Stimulated activated CD8-positive, alpha-beta memory T cell treated with anti-CD3 and anti-CD28 coated beads, Interleukin-7, amount 100 ng/mL, for 1 hour (primary cell): ENCODE measurements around the gene ZNF708.
"Not testable (repeated sequence)": the region's sequence is repeated elsewhere in the genome, so short reads cannot be mapped to it uniquely, and the experiment has no call there.

Experiments
- DNase-seq, 2 donors: peaks; one replicate each; pipeline ENCODE4 v3.0.0-alpha.2; 2020; ENCODE audit warnings: low read depth in 2 of 2

ZNF708 gene

GRCh38 chr19:21328885-21329605 is at the start of gene ZNF708:
TSS of gene ZNF708 (minus strand) at chr19:21329410. CDS start at chr19:21329212, 198 bp downstream.
- DNase-seq = peak; percentile 48 to 50

GRCh38 chr19:21362291-21362690 is 33.1 kb upstream of the ZNF708 start:
- DNase-seq = no peak

DNA sequence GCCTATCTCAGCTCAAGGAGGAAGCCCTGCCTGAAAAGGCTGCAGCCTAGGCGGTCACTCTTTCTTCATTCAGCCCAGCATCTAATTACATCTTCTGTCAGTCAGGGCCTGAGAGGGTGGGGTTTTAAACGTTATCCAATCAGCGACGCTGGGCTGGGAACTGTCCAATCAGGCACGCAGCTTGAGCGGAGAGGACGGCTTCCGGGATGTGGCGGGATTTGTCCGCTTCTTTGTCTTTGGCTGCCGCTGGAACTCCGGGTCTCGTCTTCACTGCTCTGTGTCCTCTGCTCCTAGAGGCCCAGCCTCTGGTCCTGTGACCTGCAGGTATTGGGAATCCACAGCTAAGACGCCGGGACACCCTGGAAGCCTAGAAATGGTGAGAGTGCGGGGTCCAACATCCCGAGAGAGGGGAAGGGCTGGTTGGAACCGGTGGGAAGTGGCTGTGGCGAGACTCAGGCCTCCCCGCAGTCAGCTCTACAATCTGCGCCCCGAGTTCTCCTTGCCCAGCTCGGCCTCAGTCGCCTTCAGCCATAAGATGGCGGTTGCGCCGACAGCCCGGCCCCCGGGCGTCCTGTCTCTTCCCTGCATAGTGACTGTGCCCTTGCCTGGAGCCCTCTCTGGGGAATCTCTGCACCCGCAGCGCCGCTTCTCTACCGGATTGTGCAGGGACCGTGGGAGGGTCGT is 29.7 kb upstream of the ZNF708 start, which contains the start of gene ZNF738:
TSS of gene ZNF738 (plus strand) at position 233 of the 684 bp plus-strand sequence. CDS start at position 374, 141 bp downstream.
- DNase-seq = peak; percentile 54 to 58

DNA sequence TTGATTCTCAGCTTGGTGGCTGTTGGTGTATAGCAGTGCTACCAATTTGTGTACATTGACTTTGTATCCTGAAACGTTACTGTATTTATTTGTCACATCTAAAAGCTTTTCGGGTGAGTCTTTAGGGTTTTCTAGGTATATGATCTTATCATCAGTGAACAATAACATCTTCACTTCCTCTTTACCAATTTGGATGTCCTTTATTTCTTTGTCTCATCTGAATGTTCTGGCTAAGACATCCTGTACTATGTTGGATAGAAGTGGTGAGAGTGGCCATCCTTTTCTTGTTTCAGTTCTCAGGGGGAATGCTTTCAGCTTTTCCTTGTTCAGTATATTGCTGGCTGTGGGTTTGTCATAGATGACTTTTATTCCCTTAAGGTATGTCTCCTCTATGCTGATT is 23.6 kb upstream of the ZNF708 start:
- DNase-seq = no peak

DNA sequence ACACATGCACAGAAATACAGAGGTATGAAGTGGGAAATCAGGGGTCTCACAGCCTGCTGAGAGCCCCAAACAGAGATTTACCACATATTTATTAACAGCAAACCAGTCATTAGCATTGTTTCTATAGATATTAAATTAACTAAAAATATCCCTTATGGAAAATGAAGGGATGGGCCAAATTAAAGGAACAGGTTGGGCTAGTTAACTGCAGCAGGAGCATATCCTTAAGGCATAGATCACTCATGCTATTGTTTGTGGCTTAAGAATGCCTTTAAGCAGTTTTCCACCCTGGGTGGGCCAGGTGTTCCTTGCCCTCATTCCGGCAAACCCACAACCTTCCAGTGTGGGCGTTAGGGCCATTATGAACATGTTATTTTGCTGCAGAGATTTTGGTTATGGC is 15.6 kb upstream of the ZNF708 start:
- DNase-seq = not testable (repeated sequence)

- no peak for DNase-seq
Observed at GRCh38 chr19:21335721-21336120, 6.5 kb upstream of the ZNF708 start.

DNA sequence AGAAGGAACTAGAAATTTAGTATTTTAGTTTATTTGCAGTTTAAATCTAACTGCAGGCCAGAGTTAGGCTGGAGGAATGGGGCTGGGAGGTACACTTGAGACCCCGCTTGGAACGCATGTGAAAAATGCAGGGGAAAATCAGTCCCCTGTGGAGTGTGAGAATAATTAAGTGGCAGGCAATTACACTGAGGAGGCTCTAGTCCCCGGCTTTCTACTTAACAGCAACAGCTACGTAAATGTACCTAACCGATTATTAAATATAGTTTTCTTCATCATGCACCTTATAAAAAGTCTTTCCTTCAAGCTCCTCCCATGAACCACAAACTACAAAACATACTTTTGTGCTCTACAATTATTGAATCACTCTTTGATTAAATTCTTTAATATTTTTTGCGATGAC is 804 bp downstream of the ZNF708 start:
- no peak for DNase-seq

DNA sequence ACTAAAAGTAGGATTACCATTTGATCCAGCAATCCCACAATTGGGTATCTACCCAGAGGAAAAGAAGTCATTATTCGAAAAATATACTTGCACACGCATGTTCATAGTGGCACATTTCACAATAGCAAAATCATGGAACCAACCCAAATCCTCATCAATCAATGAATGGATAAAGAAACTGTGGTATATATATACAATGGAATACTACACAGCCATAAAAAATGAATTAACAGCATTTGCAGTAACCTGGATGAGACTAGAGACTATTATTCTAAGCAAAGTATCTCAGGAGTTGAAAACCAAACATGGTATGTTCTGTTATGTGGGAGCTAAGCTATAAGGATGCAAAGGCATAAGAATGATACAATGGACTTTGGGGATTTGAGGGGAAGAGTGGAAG is 3.0 kb downstream of the ZNF708 start:
- DNase-seq = no peak

- DNase-seq = no peak
Observed at GRCh38 chr19:21323000-21323399, 6.2 kb downstream of the ZNF708 start.

GRCh38 chr19:21322528-21322927 is 6.7 kb downstream of the ZNF708 start:
- DNase-seq = no peak

DNA sequence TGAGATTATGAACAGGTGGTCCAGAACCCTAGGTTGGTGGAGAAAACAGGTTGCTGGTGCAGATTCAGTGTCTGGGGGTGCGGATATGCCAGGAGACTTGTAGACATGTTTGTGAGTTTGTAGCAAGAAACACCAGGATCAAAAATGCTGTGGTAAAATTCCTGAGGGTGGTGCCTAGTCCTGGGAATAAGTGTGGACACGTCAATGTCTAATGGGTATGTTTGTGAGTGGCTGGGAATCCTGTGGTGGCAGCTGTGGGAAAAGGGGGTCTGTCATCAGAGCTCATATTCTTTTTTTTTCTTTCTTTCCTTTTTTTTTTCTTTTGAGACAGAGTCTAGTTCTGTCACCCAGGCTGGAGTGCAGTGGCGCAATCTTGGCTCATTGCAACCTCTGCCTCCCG is 7.2 kb downstream of the ZNF708 start:
- no peak for DNase-seq

DNA sequence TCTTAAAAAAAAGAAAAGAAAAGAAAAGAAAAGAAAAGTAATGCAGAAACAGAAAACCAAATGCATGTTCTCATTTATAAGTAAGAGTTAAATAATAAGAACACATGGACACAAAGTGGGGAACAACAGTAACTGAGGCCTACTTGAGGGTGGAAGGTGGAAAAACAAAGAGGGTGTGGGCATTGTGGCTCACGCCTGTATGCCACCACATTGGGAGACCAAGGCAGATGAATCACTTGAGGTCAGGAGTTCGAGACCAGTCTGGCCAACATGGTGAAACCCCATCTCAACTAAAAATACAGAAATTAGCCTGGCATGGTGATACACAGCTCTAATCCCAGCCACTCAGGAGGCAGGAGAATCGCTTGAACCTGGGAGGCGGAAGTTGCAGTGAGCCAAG is 8.1 kb downstream of the ZNF708 start:
- no peak for DNase-seq

- no peak for DNase-seq
Observed at GRCh38 chr19:21317821-21318220, 11.4 kb downstream of the ZNF708 start.

DNA sequence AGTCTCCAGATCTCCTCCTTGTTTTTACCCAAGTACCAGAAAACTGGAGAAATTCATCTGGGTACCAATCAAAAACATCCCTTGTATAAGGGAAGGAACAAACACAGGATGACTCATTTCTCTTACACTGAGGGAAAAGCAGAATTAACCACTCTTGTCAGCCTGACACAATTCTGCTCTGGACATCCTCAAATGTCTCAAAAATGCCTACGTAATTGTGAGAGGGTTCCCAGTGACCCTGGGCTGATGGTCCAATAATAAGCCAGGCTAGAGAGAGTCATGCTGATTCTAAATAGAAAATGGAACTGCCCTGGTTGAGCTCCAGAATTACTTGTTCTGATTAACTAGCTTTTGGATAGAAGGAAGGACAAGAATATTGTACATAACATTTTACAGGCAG is 14.5 kb downstream of the ZNF708 start:
- DNase-seq = no peak

DNA sequence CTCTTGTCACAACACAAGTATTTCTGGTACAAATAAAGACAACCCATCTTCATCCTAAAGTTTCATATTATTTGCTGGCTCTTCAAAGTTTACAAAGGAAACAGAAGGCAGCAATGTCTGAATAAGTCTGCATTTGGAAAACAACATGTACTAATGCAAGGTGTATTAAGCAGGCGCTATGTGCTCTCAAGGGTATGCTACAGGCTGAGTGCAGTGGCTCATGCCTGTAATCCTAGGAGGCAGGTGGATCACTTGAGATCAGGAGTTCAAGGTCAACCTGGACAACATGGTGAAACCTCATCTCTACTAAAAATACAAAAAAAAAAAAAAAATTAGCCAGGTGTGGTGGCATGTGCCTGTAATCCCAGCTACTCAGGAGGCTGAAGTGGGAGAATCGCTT is 16.4 kb downstream of the ZNF708 start:
- not testable (repeated sequence) for DNase-seq

GRCh38 chr19:21308773-21309172 is 20.4 kb downstream of the ZNF708 start:
- no peak for DNase-seq

GRCh38 chr19:21306881-21307479 is 22.2 kb downstream of the ZNF708 start:
- DNase-seq = not testable (repeated sequence)

- not testable (repeated sequence) for DNase-seq
Observed at GRCh38 chr19:21293768-21294167, 35.4 kb downstream of the ZNF708 start.

DNA sequence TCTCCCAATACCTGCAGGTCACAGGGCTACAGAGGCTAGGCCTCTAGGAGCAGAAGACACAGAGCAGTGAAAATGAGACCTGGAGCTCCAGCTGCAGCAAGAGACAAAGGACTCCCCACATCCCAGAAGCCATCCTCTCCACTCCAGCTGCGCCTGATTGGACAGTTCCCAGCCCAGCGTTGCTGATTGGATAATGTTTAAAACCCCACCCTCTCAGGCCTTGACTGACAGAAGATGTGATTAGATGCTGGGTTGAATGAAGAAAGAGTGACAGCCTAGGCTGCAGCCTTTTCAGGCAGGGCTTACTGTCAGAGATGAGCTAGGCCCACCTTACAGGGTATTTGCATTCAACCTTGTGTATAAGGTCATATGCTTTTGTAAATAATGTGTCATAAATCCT is 59.4 kb downstream of the ZNF708 start:
- no peak for DNase-seq

DNA sequence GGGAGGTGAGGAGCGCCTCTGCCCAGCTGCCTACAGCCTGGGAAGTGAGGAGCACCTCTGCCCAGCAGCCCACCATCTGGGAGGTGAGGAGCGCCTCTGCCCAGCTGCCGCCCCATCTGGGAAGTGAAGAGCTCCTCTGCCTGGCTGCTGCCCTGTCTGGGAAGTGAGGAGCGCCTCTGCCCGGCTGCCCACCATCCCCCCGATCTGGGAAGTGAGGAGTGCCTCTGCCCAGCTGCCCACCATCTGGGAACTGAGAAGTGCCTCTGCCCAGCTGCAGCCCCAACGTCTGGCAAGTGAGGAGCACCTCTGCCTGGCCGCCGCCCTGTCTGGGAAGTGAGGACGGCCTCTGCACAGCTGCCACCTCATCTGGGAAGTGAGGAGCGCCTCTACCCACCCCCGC is 64.3 kb downstream of the ZNF708 start:
- no peak for DNase-seq

DNA sequence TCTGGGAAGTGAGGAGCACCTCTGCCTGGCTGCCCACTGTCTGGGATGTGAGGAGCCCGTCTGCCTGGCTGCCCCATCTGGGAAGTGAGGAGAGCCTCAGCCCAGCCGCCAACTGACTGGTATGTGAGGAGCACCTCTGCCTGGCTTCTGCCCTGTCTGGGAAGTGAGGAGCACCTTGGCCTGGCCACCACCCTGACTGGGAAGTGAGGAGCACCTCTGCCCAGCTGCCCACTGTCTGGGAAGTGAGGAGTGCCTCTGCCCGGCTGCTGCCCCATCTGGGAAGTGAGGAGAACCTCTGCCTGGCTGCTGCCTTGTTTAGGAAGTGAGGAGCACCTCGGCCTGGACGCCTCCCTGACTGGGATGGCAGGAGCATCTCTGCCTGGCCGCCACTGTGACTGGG is 64.8 kb downstream of the ZNF708 start:
- no peak for DNase-seq

DNA sequence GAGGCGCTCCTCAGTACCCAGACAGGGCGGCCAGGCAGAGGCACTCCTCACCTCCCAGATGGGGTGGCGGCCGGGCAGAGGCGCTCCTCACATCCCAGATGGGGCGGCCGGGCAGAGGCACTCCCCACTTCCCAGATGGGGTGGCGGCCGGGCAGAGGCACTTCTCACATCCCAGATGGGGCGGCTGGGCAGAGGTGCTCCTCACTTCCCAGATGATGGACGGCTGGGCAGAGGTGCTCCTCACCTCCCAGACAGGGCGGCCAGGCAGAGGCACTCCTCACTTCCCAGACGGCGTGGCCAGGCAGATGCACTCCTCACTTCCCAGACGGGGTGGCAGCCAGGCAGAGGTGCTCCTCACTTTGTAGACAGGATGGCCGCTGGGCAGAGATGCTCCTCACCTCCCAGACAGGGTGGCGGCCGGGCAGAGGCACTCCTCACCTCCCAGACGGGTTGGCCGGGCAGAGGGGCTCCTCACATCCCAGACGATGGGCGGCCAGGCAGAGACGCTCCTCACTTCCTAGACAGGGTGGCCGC is 68.3 kb downstream of the ZNF708 start:
- DNase-seq = not testable (repeated sequence)
